Thoracic aorta (tissue), 2 donors: Measurements from ENCODE around the gene MTM1. TPM values are rescaled to one million over a fixed set of nuclear protein-coding genes. Genes with fewer than 3 reads are reported as not detected.

ENCODE experiments used
- ATAC-seq: fragments of 150-250 bp; one replicate; pipeline ENCODE4 v1.8.0; 2017; ENCODE audit warnings: low read depth; ENCODE audit not compliant: insufficient number of reproducible peaks, low FRiP score
- DNase-seq: peaks from one replicate; pipeline ENCODE4 v3.0.0-alpha.2; 2020; ENCODE audit warnings: low spot score
- H3K27ac ChIP-seq, 2 donors: fragments of 200-600 bp; sonication (generic); 1 replicate in 1 of 2; 2 replicates in 1 of 2; pipeline ENCODE4 v1.5.1; 2016; ENCODE audit warnings: mild to moderate bottlenecking in 2 of 2, moderate library complexity in 2 of 2
- H3K27me3 ChIP-seq: fragments of 200-600 bp; sonication (generic); replicated peaks from 2 replicates; pipeline ENCODE4 v1.6.0; 2016; ENCODE audit warnings: mild to moderate bottlenecking; ENCODE audit not compliant: insufficient read depth
- H3K36me3 ChIP-seq: fragments of 200-600 bp; sonication (generic); one replicate; pipeline ENCODE4 v1.5.1; 2016
- H3K4me1 ChIP-seq, 2 donors: fragments of 200-600 bp; sonication (generic); 1 replicate in 1 of 2; 2 replicates in 1 of 2; pipeline versions ENCODE4 v1.5.1 to v1.6.0; 2016; ENCODE audit warnings: low read depth in 2 of 2, mild to moderate bottlenecking in 1 of 2; ENCODE audit not compliant: control insufficient read depth in 1 of 2
- H3K4me3 ChIP-seq: fragments of 200-600 bp; sonication (generic); 2 replicates; pipeline ENCODE4 v1.5.1; 2016; ENCODE audit warnings: mild to moderate bottlenecking
- H3K9me3 ChIP-seq: fragments of 200-600 bp; sonication (generic); 2 replicates; pipeline ENCODE4 v1.5.1; 2016
- CTCF ChIP-seq: fragments of 200-600 bp; sonication (generic); IDR thresholded peaks from one replicate; pipeline ENCODE4 v1.5.1; 2019; ENCODE audit warnings: antibody characterized with exemption
- total RNA-seq, 2 donors: library from RNA; depleted of rRNA; stranded (reverse); fragments of >200 nt; gene quantifications; one replicate each; pipeline versions ENCODE4 v1.1.0 to v1.2.3, GENCODE V29; 2016

The MTM1 gene
- total RNA-seq, 2 donors from 2014 or later, result 18.8 to 21.4 TPM

GRCh38 chrX:150712619-150713018 is 144.2 kb downstream of the MTM1 start:
- ATAC-seq, result no peak
- no peaks in the 10 kb centered on the region for H3K9me3 ChIP-seq
- H3K27me3 ChIP-seq, result no peaks in the 10 kb centered on the region
- H3K4me3 ChIP-seq, result no peak overlapping the region
- H3K36me3 ChIP-seq, result peaks cover 2% of the 10 kb centered on the region
- no peak overlapping the region for H3K27ac ChIP-seq
- DNase-seq, result no peak
- TF ChIP-seq CTCF, result no peak
- H3K4me1 ChIP-seq, result peaks cover 0 to 9% of the 10 kb centered on the region in 2 donors

- Histone ChIP-seq H3K9me3 (no peaks in the 10 kb centered on the region), H3K27me3 (no peaks in the 10 kb centered on the region), H3K27ac (no peak overlapping the region), H3K36me3 (no peaks in the 10 kb centered on the region), H3K4me1 (peaks cover 0 to 9% of the 10 kb centered on the region in 2 donors), H3K4me3 (no peak overlapping the region)
- DNase-seq, result no peak
- no peak for TF ChIP-seq CTCF
- ATAC-seq, result no peak
Measured at GRCh38 chrX:150715184-150715583, 146.8 kb downstream of the MTM1 start.

- no peaks in the 10 kb centered on the region for H3K4me1 ChIP-seq
- H3K36me3 ChIP-seq, result no peaks in the 10 kb centered on the region
- no peaks in the 10 kb centered on the region for H3K27me3 ChIP-seq
- no peak for TF ChIP-seq CTCF
- no peak overlapping the region for H3K27ac ChIP-seq
- no peak for ATAC-seq
- H3K4me3 ChIP-seq, result no peak overlapping the region
- no peaks in the 10 kb centered on the region for H3K9me3 ChIP-seq
- no peak for DNase-seq
Measured at GRCh38 chrX:150719621-150720020, 151.2 kb downstream of the MTM1 start.

Other genes starting within 250 kb of the MTM1 start
- 1 to 10 TPM; 7.9 to 8.3 TPM for gene MAMLD1, start 205.3 kb upstream of the MTM1 start, total RNA-seq
- gene MTMR1, start 124.8 kb downstream of the MTM1 start, total RNA-seq, result 10 to 100 TPM; 26.5 to 31.5 TPM